H9 (cell line): ENCODE measurements around the gene DPP10. TPM values are rescaled to one million over a fixed set of nuclear protein-coding genes. Genes with fewer than 3 reads are reported as not detected.

ENCODE experiments used
- DNase-seq: peaks from one replicate; pipeline ENCODE4 v3.0.0-alpha.2; 2017
- H2AFZ ChIP-seq: one replicate; pipeline ENCODE4 v1.6.1; 2013; ENCODE audit warnings: mild to moderate bottlenecking, low read length, control low read depth, moderate library complexity
- H2AK5ac ChIP-seq: 2 replicates; pipeline ENCODE4 v1.6.1; 2013; ENCODE audit warnings: low read length, control low read depth, mixed read lengths; ENCODE audit not compliant: insufficient read length
- H2BK120ac ChIP-seq: one replicate; pipeline ENCODE4 v1.6.1; 2013; ENCODE audit warnings: low read depth, mild to moderate bottlenecking, low read length, control low read depth, inconsistent platforms; ENCODE audit not compliant: poor library complexity, severe bottlenecking
- H2BK12ac ChIP-seq: 2 replicates; pipeline ENCODE4 v1.6.1; 2013; ENCODE audit warnings: low read length, control low read depth, mixed read lengths, low read depth; ENCODE audit not compliant: insufficient read length
- H2BK15ac ChIP-seq: 2 replicates; pipeline ENCODE4 v1.6.1; 2013; ENCODE audit warnings: low read depth, low read length, control low read depth
- H2BK20ac ChIP-seq: one replicate; pipeline ENCODE4 v1.6.1; 2013; ENCODE audit warnings: low read depth, mild to moderate bottlenecking, low read length, control low read depth, inconsistent platforms; ENCODE audit not compliant: poor library complexity, severe bottlenecking
- H2BK5ac ChIP-seq: 2 replicates; pipeline ENCODE4 v1.6.1; 2013; ENCODE audit warnings: low read length, control low read depth, mixed read lengths; ENCODE audit not compliant: insufficient read length
- H3K14ac ChIP-seq: 2 replicates; pipeline ENCODE4 v1.6.1; 2013; ENCODE audit warnings: low read length, control low read depth; ENCODE audit not compliant: insufficient read depth
- H3K18ac ChIP-seq: 2 replicates; pipeline ENCODE4 v1.6.1; 2013; ENCODE audit warnings: low read depth, mild to moderate bottlenecking, mixed read lengths, low read length, control low read depth; ENCODE audit not compliant: insufficient read length
- H3K23ac ChIP-seq: 2 replicates; pipeline ENCODE4 v1.6.1; 2013; ENCODE audit warnings: low read length, control low read depth, mixed read lengths, low read depth; ENCODE audit not compliant: insufficient read length
- H3K23me2 ChIP-seq: 2 replicates; pipeline ENCODE4 v1.6.1; 2013; ENCODE audit warnings: low read depth, mild to moderate bottlenecking, mixed read lengths, low read length, control low read depth; ENCODE audit not compliant: insufficient read length, poor library complexity, severe bottlenecking
- H3K27ac ChIP-seq: 2 replicates; pipeline ENCODE4 v1.5.1; 2013; ENCODE audit warnings: low read length, control low read depth, mixed read lengths, low read depth; ENCODE audit not compliant: insufficient read length
- H3K27me3 ChIP-seq: 2 replicates; pipeline ENCODE4 v1.6.1; 2013; ENCODE audit warnings: low read length, control low read depth, inconsistent platforms; ENCODE audit not compliant: insufficient read depth
- H3K4ac ChIP-seq: 2 replicates; pipeline ENCODE4 v1.6.1; 2013; ENCODE audit warnings: low read depth, mild to moderate bottlenecking, control low read depth, inconsistent platforms, low read length, moderate library complexity
- H3K4me1 ChIP-seq: 2 replicates; pipeline ENCODE4 v1.6.1; 2013; ENCODE audit warnings: low read length, control low read depth, inconsistent platforms; ENCODE audit not compliant: insufficient read depth
- H3K4me2 ChIP-seq: 2 replicates; pipeline ENCODE4 v1.6.1; 2013; ENCODE audit warnings: low read length, control low read depth, mixed read lengths; ENCODE audit not compliant: insufficient read length, insufficient read depth
- H3K56ac ChIP-seq: 2 replicates; pipeline ENCODE4 v1.6.1; 2013; ENCODE audit warnings: low read depth, mild to moderate bottlenecking, mixed read lengths, low read length, control low read depth; ENCODE audit not compliant: insufficient read length
- H3K79me1 ChIP-seq: 2 replicates; pipeline ENCODE4 v1.6.1; 2013; ENCODE audit warnings: low read depth, mild to moderate bottlenecking, moderate library complexity, low read length, control low read depth, inconsistent platforms; ENCODE audit not compliant: insufficient read depth, poor library complexity, severe bottlenecking
- H3K79me2 ChIP-seq: 2 replicates; pipeline ENCODE4 v1.6.1; 2013; ENCODE audit warnings: low read length, control low read depth, inconsistent platforms; ENCODE audit not compliant: insufficient read depth
- H3K9ac ChIP-seq: 2 replicates; pipeline ENCODE4 v1.6.1; 2013; ENCODE audit warnings: low read length, control low read depth, mixed read lengths; ENCODE audit not compliant: insufficient read length; ENCODE audit errors: extremely low read depth
- H3K9me3 ChIP-seq: one replicate; pipeline ENCODE4 v1.6.1; 2013; ENCODE audit warnings: low read depth, low read length, inconsistent platforms; ENCODE audit not compliant: control insufficient read depth
- H3T11ph ChIP-seq: one replicate; pipeline ENCODE4 v1.6.1; 2013; ENCODE audit warnings: mild to moderate bottlenecking, low read length, control low read depth, inconsistent platforms
- H4K20me1 ChIP-seq: one replicate; pipeline ENCODE4 v1.6.1; 2013; ENCODE audit not compliant: control insufficient read depth, insufficient read length, insufficient read depth
- H4K5ac ChIP-seq: 2 replicates; pipeline ENCODE4 v1.6.1; 2013; ENCODE audit warnings: low read depth, mild to moderate bottlenecking, mixed read lengths, low read length, control low read depth; ENCODE audit not compliant: insufficient read length
- H4K8ac ChIP-seq: replicated peaks from 2 replicates; pipeline ENCODE4 v1.6.1; 2013; ENCODE audit warnings: low read length, control low read depth, mixed read lengths, low read depth; ENCODE audit not compliant: insufficient read length
- H4K91ac ChIP-seq: 2 replicates; pipeline ENCODE4 v1.6.1; 2013; ENCODE audit warnings: low read depth, mild to moderate bottlenecking, moderate library complexity, mixed read lengths, low read length, control low read depth; ENCODE audit not compliant: insufficient read length
- H3K27ac Mint-ChIP-seq, 3 experiments: 2 replicates in 2 of 3; 3 replicates in 1 of 3; pipeline ENCODE4 v1.8.0; 2020 to 2021; ENCODE audit warnings: mixed read lengths in 3 of 3, mild to moderate bottlenecking in 1 of 3, moderate library complexity in 1 of 3
- H3K27me3 Mint-ChIP-seq: 2 replicates; pipeline ENCODE4 v1.8.0; 2021; ENCODE audit warnings: low read depth, mild to moderate bottlenecking, moderate library complexity, mixed read lengths
- H3K36me3 Mint-ChIP-seq, 3 experiments: 2 replicates in 2 of 3; 3 replicates in 1 of 3; pipeline ENCODE4 v1.8.0; 2020 to 2021; ENCODE audit warnings: low read depth in 3 of 3, mixed read lengths in 3 of 3; ENCODE audit not compliant: insufficient read depth in 1 of 3
- H3K4me1 Mint-ChIP-seq, 2 experiments: 2 replicates each; pipeline ENCODE4 v1.8.0; 2020; ENCODE audit warnings: mixed read lengths in 2 of 2
- H3K4me3 Mint-ChIP-seq, 2 experiments: 2 replicates in 1 of 2; 3 replicates in 1 of 2; pipeline ENCODE4 v1.8.0; 2020 to 2021; ENCODE audit warnings: mild to moderate bottlenecking in 2 of 2, mixed read lengths in 2 of 2, moderate library complexity in 1 of 2
- H3K9me3 Mint-ChIP-seq, 2 experiments: 2 replicates in 1 of 2; 3 replicates in 1 of 2; pipeline ENCODE4 v1.8.0; 2020; ENCODE audit warnings: mild to moderate bottlenecking in 2 of 2, mixed read lengths in 2 of 2, moderate library complexity in 1 of 2
- WGBS: extraction: QIAGEN DNeasy Blood & Tissue Kit; methylation state at CpG from one replicate; pipeline ENCODE4 v1.1.7; 2013; ENCODE audit warnings: missing lambda C conversion rate, low lambda C conversion rate, mixed read lengths; ENCODE audit not compliant: insufficient read length; ENCODE audit errors: extremely low coverage; 5-methylcytosine and 5-hydroxymethylcytosine counted together
- total RNA-seq: library from RNA; stranded (reverse); gene quantifications from 2 replicates; pipeline ENCODE4 v1.2.1, GENCODE V29; 2021
- TF ChIP-seq, protein P1 (sequence below): fragments of 200-600 bp; sonication (generic); conservative IDR thresholded peaks from 3 replicates; pipeline ENCODE4 v1.8.0; 2021; ENCODE audit warnings: antibody characterized with exemption, mild to moderate bottlenecking

DPP10 gene
- total RNA-seq, 1 experiment from 2014 or later: 11.3 TPM

DNA sequence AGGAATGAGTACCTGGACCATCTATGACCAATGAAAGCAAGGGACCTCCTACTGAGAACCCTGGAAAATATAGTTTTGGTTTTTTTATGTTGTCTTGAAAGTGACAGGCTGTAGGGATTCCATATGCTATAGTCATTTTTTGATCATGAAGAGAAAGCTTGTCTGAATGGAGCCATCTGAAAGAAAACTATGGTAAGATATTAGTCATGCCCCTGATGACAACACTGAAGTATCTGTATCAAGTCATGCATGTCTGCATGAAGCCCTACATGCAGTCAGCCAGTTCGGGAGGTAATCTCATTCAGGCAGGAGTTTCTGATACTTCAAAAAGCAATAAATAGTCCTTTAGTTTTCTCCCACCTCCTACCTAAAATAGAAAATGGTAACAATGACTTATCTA, 1042.0 kb downstream of the DPP10 start:
- no peak overlapping the region for H3K23ac ChIP-seq
- no peak overlapping the region for H4K8ac ChIP-seq
- H3K27ac ChIP-seq: no peak overlapping the region
- no CpG with 5 or more reads among the region's 1 CpG for WGBS
- no peak overlapping the region for H2AFZ ChIP-seq
- Mint-ChIP-seq H3K4me1 (peaks cover 4 to 7% of the 10 kb centered on the region in 2 experiments), H3K36me3 (peaks cover 2 to 10% (median 5%) of the 10 kb centered on the region in 3 experiments; a peak in 4 of 7 replicates), H3K27me3 (no peaks in the 10 kb centered on the region), H3K27ac (no peak overlapping the region), H3K4me3 (no peak overlapping the region), H3K9me3 (peaks cover 0 to 4% of the 10 kb centered on the region in 2 experiments; a peak in 2 of 5 replicates)
- no peak overlapping the region for H4K91ac ChIP-seq
- no peak overlapping the region for H3K9ac ChIP-seq
- no peak overlapping the region for H2BK12ac ChIP-seq
- H3K4ac ChIP-seq: no peak overlapping the region
- H3T11ph ChIP-seq: no peak overlapping the region
- no peak overlapping the region for H2AK5ac ChIP-seq
- H3K79me2 ChIP-seq: no peaks in the 10 kb centered on the region
- TF ChIP-seq, protein P1, sequence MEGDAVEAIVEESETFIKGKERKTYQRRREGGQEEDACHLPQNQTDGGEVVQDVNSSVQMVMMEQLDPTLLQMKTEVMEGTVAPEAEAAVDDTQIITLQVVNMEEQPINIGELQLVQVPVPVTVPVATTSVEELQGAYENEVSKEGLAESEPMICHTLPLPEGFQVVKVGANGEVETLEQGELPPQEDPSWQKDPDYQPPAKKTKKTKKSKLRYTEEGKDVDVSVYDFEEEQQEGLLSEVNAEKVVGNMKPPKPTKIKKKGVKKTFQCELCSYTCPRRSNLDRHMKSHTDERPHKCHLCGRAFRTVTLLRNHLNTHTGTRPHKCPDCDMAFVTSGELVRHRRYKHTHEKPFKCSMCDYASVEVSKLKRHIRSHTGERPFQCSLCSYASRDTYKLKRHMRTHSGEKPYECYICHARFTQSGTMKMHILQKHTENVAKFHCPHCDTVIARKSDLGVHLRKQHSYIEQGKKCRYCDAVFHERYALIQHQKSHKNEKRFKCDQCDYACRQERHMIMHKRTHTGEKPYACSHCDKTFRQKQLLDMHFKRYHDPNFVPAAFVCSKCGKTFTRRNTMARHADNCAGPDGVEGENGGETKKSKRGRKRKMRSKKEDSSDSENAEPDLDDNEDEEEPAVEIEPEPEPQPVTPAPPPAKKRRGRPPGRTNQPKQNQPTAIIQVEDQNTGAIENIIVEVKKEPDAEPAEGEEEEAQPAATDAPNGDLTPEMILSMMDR: no peak
- no peak overlapping the region for H2BK5ac ChIP-seq
- H2BK15ac ChIP-seq: no peak overlapping the region
- no peak overlapping the region for H3K4me2 ChIP-seq
- no peak overlapping the region for H3K56ac ChIP-seq
- H3K14ac ChIP-seq: no peak overlapping the region
- H2BK20ac ChIP-seq: no peak overlapping the region
- H3K18ac ChIP-seq: no peak overlapping the region
- DNase-seq: no peak
- no peaks in the 10 kb centered on the region for H3K23me2 ChIP-seq
- H4K20me1 ChIP-seq: no peaks in the 10 kb centered on the region
- no peaks in the 10 kb centered on the region for H3K4me1 ChIP-seq
- no peak overlapping the region for H4K5ac ChIP-seq
- H3K27me3 ChIP-seq: no peaks in the 10 kb centered on the region
- no peaks in the 10 kb centered on the region for H3K79me1 ChIP-seq
- no peak overlapping the region for H2BK120ac ChIP-seq
- no peaks in the 10 kb centered on the region for H3K9me3 ChIP-seq
